GM20000 (cell line): ENCODE data around the gene ILK.

Experiments used
- DNase-seq: peaks from one replicate; pipeline ENCODE4 v3.0.0; 2012; ENCODE audit warnings: low spot score
- TF ChIP-seq, protein P1 (sequence below): IDR thresholded peaks from 2 replicates; pipeline ENCODE4 v1.5.1; 2012; ENCODE audit warnings: mild to moderate bottlenecking, control low read depth; ENCODE audit errors: extremely low read depth, missing control alignments

The ILK gene

GRCh38 chr11:6618117-6619003, 14.8 kb downstream of the ILK start:
- TF ChIP-seq, protein P1, sequence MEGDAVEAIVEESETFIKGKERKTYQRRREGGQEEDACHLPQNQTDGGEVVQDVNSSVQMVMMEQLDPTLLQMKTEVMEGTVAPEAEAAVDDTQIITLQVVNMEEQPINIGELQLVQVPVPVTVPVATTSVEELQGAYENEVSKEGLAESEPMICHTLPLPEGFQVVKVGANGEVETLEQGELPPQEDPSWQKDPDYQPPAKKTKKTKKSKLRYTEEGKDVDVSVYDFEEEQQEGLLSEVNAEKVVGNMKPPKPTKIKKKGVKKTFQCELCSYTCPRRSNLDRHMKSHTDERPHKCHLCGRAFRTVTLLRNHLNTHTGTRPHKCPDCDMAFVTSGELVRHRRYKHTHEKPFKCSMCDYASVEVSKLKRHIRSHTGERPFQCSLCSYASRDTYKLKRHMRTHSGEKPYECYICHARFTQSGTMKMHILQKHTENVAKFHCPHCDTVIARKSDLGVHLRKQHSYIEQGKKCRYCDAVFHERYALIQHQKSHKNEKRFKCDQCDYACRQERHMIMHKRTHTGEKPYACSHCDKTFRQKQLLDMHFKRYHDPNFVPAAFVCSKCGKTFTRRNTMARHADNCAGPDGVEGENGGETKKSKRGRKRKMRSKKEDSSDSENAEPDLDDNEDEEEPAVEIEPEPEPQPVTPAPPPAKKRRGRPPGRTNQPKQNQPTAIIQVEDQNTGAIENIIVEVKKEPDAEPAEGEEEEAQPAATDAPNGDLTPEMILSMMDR, result no peak
- no peak for DNase-seq

DNA sequence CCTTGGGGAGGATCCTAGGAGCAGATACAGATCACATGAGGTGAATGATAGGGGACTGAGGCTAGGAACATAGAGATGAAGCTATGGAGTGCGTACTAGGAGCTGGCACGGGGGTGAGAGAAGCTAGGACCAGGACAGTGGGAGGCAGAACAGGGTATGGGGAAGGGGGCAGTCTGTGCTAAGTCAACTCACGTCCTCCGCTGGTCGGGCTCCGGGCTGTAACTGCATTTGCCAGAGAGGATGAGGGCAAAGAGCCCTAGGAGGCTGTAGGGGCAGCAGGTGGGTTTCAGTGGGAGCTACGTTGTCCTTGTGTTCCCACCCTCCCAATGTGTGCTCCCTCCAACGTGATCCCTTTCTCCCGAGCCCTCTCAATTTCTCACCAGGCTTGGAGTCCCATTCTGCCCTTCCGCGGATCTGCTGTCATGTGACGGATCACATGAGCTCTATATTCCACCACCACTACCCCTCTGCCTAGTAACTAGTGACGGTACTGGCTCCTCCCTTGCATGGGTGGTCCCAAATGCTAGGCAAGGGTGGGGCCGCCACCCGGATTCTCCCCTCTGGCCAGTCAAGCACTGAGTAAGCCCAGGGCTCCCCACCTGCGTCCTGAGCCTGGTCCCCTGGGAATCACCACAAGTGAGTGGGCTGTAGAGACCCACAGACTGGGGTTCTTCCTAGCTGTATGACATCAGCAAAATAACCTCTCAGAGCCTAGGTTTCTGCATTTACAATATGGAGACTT, 15.6 kb downstream of the ILK start, which contains the start of gene TPP1:
Gene TPP1 (minus strand): TSS at position 419 of the 742 bp plus-strand sequence. CDS start 22 bp downstream, at position 397.
- TF ChIP-seq, protein P1, result no peak
- DNase-seq, result peak; percentile 98

- TF ChIP-seq, protein P1, result no peak
- no peak for DNase-seq
Observed at GRCh38 chr11:6620636-6621035, 17.1 kb downstream of the ILK start.

DNA sequence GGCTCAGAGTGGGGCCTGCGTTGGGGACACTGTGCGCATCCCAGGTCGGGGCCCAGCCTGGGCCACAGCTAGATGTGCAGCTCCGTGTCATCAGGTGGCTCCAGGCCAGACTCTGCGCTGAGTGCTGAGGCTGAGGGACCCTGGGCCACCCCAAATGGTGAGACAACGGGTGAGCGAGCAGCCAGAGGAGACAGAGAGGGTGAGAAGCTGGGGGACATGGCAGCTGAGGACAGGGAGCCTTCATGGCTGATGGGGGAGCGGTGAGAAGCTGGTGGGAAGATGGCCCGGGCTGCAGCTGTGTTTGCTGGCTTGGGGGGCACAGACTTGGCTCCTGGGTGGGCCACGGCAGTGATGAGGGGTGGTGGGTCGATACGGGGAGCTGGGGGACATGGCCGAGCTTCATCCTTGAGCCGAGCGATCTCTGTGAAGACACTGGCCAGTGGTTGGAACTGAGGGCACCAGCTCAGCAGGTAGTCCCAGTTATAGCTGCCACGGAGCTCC, 18.2 kb downstream of the ILK start:
- TF ChIP-seq, protein P1, result no peak
- DNase-seq, result no peak

DNA sequence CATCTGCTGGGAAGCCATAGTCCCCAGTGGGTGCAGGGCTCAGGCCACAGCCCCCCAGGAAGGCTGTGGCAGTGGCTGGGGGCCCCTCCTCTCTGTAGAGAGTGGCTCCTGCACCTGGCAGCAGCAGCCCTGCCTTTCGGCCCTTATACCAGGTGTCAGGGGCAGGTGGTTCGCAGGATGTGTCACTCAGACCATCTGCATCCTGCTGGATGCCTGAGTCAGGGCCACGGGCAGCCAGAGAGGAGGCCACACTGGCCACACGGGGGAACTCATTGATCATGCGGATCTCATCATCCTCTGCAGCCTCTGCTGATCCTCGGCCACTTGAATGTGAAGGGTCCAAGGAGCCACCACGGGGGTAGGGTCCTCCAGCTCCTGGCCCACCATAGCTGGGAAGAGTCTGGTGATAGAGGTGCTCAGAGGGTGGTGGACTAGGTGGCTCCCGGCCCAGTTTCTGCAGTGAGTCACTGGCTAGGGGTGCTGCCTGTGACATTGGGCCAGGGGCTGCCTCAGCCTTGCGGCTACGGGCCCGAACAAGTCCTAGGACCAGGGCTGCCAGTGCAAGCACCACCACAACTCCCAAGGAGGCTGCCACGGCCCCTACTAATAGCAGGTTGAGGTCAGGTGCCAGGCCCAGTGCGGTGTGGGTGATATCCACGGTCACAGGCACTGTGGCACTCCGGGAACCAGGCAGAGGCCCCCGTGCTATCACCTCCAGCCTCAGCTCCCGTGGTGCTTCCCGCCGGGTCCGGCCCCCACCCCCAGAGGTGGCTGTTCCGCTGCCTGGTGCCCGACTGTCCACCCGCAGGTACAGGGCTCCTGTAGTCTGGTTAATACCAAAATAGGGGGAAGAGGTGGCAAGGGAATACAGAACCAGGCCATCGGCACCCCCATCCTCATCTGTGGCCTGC, 18.9 kb downstream of the ILK start:
- TF ChIP-seq, protein P1, result no peak
- DNase-seq, result no peak

DNA sequence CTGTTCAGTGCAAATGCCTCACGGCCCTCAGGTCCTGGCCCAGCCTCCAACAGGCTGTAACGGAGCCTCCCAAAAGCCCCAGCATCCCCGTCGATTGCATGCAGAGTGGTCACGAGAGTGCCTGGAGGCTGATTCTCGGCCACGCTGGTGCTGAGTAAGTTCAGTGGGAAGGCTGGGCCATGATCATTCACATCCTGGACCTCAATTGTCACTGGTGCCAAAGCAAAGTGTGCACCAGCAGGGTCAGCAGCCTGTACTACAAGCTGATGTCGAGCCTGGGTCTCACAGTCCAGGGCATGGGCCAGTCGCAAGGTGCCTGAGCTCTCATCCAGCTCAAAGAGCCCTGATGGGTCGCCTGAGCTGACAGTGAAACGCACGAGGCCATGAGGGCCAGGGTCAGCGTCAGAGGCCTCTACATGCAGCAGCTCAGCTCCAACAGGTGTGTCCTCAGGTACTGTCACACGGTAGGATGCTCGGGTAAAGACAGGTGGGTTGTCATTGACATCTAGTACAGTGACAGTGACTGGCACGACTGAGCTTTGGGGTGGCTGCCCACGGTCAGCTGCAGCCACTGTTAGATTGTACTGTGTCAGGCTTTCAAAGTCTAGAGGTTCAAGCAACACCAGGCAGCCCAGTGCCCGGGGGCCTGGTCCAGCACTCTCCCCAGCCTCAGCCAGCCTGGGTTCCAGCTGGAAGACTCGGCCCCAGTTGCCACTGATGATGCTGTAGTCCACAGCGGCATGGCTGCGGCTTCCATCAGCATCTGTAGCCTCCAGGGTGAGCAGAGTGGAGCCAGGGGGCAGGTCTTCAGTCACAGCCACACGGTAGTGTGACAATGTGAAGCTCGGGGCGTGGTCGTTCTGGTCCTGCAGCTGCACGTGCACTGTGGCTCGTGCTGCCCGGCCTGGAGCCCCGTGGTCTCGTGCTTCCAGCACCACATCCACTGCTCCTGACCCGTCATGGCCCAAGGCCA, 20.1 kb downstream of the ILK start:
- TF ChIP-seq, protein P1, result no peak
- DNase-seq, result no peak
